Stimulated activated CD4-positive, alpha-beta T cell treated with anti-CD3 and anti-CD28 coated beads, TNF-alpha, amount 100 ng/mL, for 4 hours (primary cell): ENCODE measurements around the gene AR.
"Not testable (repeated sequence)": the region's sequence is repeated elsewhere in the genome, so short reads cannot be mapped to it uniquely, and the experiment has no call there.

Source experiments
- DNase-seq, 3 experiments: peaks; one replicate each; pipeline ENCODE4 v3.0.0-alpha.2; 2020; ENCODE audit warnings: low read depth in 3 of 3

The AR gene

DNA sequence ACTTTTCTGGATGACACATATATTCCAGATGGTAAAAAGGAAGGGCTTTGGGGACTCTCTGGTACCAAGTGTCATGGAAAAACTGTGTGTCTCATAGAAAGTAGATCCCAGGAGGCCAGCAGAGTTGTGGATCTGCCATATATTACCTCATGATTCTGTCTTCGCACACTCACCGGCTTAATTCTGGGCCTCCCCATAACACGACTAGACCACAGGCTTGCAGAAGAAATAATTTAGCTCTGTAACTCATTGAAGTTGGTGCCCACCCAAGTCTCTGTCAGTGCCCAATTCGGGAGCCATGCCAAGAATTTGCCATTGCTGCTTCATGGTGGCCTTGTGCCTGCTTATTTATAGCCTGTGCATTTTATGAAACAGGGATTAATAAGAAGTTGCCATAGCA, 104.5 kb downstream of the AR start:
- no peak for DNase-seq

DNA sequence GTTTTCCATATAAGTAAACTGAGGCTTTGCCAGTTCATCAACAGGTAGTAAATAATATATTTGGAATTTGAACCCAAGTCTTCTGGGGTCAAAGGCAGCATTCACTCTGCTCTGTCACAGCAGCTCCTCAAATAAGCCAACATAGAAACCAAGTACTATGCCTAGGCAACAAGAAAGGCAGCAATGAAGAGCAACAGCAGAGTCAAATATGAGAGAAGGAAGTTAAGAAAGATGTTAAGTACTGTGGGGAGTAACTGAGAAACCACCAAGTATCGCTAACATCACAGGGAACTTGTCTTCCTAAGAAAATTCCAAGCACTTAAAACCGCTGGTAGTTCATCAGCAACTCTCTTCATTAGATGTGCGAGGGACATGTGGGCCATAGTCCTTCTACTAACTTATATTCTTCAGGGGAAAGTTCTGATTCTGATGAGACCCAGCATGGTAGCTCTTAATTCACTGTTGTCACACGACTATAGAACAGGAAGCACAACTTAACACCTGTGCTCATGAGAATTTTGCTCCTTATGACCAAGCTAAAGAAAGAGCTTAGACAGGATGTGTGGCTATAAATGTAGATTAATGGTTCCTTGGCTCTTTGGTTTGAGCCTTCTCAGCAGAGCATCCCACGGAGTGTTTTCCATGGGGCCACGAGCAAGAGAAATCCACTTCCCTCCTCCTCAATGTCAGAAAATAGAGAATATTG, 107.8 kb downstream of the AR start:
- DNase-seq = no peak

DNA sequence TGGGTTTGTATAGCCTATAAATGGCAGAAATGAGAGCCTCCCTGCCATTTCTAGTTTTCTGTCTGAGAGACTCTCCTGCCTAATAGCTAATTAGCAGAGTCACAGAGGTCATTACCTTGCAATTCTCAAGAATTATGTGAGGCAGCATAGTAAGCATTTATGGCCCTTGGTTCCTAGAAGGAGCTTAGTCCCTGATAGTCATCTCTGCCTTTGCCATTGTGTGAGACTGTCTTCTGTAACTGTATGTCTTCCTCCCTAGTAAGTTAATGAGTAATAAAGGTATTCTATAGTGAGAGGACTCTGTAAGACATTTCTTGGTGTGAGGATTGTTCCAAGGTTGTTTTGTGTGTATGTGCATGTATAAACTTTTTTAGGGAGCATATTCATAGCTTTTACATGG, 108.7 kb downstream of the AR start:
- DNase-seq = no peak

DNA sequence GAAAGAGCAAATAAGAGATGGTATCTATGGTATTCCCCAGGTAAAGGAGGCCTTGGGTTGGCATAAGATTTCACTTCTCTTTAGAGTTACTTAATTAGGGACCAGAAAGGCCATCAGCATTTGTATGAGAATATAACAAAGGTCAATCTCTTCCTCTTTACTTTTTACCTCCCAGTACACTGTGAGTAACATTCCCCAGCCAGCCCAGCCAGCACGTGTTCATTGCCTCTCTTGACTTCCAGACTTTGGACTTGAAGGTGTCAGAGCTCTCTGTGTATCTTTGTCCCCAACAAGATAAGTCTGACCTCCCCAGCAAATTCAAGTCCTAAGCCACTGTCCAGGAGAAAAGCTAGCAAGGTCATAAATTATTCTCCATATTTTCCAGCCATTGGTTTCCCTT, 110.5 kb downstream of the AR start:
- no peak for DNase-seq

DNA sequence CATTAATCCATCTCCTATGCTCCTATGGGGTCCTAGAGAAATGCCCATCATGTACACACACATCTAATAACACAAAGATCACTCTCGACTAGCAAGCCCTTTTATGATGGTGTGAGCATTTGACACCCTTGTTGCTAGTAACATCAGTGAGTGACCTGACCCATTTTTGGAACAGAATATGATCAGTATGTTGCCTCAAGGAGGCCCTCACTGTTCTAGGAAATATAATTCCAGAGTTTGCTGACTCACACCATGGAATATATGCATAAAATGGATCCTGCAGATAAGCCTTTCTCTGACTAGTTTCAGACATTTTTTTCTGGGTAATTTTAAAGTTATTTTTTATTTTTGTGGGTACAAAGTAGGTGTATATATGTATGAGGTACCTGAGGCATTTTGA, 121.8 kb downstream of the AR start:
- no peak for DNase-seq

DNA sequence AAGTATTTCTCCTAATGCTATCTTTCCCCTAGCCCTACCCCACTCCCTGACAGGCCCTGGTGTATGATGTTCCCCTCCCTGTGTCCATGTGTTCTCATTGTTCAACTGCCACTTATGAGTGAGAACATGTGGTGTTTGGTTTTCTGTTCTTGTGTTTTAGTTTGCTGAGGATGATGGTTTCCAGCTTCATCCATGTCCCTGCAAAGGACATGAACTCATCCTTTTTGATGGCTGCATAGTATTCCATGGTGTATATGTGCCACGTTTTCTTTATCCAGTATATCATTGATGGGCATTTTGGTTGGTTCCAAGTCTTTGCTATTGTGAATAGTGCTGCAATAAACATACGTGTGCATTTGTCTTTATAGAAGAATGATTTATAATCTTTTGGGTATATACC, 126.9 kb downstream of the AR start:
- DNase-seq = not testable (repeated sequence)

DNA sequence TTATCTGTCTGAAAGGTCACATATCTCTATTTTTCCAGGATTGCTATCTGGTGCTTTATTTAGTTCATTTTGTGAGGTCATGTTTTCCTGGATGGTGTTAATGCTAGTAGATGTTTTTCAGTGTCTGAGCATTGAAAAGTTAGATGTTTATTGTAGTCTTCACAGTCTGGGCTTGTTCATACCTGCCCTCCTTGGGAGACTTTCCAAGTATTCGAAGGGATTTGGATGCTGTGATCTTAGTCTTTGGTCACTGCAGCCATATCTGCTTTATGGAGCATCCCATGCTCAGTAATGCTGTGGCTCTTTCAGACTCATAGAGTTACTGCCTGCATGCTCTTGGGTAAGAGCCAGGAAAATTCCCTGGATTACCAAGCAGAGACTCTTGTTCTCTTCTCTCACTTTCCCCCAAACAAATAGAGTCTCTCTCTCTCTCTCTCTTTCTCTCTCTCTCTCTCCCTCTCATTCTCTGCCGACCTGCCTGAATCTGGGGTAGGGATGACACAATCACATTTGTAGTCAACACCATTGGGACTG, 130.0 kb downstream of the AR start:
- no peak for DNase-seq

DNA sequence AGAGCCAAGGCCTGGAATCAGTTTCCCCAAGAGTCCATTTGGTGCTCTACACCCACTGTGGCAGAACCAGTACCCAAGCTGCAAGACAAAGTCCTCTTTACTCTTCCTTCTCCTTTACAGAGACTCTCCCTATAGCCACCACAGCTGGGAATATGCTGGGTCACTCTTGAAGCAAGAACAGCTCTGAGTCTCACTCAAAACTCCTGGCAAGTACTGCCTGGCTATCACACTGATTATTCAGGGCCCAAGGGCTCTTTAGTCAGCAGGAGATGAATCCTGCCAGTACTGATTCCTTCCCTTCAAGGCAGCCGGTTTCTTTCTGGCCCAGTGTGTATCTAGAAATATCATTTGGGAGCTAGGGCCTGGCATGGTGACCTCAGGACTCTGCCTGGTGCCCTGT, 130.9 kb downstream of the AR start:
- DNase-seq = no peak

DNA sequence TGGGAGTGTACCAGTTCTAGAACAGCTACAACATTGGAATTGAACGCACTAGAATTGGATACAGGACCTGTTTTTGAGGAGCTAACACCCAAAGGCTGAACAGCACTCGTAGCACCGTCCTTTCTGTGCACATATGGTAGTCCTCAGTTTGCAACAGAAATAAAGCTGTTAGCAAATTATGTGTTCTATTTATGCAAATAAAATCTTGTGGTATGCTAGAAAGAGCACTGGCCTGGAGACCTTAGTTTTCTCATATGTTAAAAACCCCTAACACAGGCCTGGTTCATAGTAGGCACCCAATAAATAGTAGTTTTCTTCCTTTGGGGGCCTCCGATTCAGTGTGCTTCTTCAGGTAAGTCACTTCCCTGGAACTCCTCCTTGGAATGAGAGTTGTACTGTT, 140.3 kb downstream of the AR start:
- DNase-seq = no peak

DNA sequence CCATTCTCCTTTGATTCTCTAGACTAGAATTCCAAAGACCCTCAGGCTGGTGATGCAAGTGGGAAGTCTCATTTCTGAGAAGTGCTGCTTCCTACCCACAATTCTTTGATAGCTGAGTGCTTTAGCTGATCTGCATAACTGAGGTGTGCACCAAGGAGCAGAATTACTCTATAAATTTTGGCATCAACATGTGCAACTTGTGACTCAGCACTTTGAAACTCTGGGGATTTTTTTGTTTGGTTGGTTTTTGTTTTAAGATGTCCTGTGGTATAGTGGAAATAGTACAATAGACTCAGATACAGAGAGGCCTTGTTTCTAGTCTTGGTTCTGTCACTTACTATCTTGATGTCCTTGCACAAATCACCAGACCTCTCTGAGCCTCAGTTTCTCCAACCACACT, 148.4 kb downstream of the AR start:
- no peak for DNase-seq

DNA sequence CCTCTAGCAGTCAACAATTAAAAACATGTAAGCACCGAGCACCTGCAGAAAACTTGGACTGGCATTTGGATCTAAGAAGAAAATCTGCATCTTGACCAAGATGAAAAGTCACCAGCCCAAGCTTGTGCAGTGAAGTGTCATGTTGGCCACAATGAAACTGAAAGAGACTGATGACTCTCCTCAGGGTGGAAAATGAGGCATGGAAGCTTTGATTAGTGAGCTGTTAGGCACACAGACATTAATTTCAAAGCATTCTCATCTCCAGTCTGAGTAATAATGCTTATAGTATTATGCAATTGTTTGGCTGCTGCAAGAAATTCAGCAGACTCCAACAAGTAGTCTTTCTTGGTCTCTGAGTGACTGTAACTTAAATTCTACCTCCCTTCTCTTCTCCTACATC, 150.1 kb downstream of the AR start:
- DNase-seq = no peak

DNA sequence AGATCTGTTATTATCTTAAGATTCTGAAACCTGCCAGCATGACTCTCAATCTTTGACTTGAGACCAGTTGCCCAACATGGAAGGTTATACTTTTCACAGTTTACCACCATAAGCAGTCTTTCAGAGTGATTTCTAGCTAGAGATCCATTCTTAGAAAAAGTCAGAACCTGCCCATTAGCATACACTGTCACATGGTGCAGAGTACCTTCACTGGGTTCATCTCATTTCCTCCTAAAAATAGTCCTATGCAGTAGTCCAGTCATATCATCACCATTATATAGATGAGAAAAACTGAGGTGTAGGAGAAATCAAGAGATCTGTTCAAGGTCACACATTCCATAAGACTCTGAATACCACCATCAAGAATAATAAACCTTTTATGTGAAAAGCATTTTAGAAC, 153.6 kb downstream of the AR start:
- DNase-seq = no peak

DNA sequence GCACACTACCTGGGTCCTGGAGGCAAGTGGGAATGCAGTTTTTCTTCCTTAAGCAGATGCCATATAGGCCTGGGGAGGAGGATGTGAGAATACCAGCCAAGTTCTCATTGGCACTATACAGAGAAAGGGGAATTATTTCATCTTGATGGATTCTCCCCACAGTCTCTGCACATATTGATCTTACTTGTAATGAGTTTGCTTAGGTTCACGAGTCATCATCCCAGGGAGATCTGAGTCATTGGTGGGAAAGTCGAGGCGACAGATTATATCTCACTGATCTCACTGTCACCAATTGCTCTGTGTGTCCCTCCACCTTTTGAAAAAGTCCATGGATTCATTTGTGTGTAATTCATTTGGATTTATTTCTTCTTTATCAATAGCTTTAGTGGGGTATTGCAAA, 156.8 kb downstream of the AR start:
- DNase-seq = no peak

DNA sequence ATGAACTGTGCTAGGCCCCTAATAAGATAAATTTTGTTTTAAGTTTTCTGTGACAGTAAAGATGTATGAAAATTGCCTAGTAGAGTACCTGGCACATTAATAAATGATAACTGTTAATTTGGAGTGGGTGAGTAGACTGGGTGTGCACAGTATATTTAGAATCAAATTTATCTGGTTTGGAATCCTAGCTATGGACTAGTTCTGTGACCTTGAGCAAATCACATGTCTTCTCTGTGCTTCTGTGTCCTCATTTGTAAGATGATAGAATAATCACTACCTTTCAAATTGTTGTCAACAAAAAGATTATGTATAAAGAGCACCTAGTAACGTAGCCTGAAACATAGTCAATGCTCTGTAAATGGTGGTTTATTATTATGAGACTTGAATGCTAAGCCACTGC, 170.2 kb downstream of the AR start:
- DNase-seq = no peak

DNA sequence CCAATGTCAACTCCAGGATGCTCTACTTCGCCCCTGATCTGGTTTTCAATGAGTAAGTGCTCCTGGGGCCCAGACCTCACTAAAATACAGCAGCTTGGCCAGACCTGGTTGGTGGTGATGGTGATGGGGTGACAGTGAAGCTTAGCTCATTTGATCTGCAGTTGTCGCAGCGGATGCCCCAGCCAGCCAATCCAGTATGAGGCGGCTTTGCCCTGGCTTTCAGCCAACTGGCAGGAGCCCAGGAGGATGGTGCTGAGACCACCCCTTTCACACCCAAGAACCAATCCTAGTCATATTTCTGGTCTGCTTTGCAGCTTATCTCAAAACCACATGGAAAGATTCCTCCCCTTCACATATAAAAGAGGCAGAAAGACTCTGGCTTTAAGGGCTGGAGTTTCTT, 173.8 kb downstream of the AR start:
- DNase-seq = no peak

DNA sequence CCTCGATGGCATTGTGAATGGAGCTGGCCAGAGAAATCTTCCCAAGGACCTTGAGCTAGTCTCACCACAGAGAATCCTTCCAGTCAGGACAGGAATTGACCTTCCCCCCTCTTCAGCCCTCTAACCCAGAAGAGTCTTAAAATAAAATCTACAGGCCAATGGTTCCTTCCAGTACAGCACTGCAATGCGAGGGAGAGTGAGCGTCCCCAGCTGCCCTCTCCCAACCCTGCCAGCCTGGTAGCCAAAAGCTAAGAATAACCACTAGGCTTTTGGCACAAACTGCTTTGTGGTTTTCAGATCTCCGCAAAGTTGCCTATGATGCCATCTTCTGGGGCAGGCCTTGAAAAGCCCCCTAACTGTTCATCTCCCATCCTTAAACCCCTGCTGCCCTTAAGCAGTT, 175.1 kb downstream of the AR start:
- no peak for DNase-seq

DNA sequence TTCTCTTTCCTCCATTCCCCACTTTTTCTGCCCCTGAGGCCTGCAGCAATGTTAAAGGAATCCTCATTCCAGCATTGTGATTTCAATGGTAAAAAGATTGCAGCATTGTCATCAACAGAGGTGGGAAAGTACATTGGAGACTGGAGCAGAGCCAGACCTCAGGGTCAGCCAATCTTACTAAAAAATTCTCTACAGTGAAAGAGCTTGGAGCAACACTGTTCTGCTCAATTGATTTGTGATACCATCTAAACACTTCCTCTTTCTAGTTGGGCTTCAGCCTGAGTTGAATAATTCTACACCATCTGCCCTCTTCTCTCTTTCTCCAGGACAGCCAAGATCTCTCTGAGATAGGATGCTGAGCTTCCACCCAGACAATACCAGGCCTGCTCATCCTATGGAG, 176.5 kb downstream of the AR start:
- DNase-seq = no peak

DNA sequence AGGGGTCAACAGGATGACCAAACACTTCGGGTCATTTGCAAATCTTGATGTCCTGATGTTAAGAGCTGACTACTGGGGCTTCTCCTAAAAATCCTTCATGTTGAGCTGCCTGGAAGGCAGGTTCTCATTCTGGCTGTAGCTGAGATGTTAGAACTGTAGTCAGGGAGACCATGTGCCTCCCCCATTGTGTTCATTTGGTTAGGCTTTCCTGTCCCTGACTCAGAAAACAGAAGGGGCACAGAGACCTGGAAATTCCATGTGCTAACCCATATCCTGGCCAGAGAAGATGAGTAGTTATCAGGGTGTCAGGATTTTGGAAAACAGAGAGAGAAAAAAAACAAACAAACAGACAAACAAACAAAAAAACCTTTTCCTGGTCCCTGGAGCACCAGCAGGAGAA, 177.5 kb downstream of the AR start:
- DNase-seq = no peak

DNA sequence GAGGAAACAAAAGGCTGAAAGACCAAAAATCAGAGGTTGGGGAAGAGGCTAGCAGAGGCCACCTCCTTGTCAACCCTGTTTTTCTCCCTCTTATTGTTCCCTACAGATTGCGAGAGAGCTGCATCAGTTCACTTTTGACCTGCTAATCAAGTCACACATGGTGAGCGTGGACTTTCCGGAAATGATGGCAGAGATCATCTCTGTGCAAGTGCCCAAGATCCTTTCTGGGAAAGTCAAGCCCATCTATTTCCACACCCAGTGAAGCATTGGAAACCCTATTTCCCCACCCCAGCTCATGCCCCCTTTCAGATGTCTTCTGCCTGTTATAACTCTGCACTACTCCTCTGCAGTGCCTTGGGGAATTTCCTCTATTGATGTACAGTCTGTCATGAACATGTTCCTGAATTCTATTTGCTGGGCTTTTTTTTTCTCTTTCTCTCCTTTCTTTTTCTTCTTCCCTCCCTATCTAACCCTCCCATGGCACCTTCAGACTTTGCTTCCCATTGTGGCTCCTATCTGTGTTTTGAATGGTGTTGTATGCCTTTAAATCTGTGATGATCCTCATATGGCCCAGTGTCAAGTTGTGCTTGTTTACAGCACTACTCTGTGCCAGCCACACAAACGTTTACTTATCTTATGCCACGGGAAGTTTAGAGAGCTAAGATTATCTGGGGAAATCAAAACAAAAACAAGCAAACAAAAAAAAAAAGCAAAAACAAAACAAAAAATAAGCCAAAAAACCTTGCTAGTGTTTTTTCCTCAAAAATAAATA, 179.9 kb downstream of the AR start:
- no peak for DNase-seq

DNA sequence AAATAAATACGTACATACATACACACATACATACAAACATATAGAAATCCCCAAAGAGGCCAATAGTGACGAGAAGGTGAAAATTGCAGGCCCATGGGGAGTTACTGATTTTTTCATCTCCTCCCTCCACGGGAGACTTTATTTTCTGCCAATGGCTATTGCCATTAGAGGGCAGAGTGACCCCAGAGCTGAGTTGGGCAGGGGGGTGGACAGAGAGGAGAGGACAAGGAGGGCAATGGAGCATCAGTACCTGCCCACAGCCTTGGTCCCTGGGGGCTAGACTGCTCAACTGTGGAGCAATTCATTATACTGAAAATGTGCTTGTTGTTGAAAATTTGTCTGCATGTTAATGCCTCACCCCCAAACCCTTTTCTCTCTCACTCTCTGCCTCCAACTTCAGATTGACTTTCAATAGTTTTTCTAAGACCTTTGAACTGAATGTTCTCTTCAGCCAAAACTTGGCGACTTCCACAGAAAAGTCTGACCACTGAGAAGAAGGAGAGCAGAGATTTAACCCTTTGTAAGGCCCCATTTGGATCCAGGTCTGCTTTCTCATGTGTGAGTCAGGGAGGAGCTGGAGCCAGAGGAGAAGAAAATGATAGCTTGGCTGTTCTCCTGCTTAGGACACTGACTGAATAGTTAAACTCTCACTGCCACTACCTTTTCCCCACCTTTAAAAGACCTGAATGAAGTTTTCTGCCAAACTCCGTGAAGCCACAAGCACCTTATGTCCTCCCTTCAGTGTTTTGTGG, 180.7 kb downstream of the AR start:
- DNase-seq = no peak

DNA sequence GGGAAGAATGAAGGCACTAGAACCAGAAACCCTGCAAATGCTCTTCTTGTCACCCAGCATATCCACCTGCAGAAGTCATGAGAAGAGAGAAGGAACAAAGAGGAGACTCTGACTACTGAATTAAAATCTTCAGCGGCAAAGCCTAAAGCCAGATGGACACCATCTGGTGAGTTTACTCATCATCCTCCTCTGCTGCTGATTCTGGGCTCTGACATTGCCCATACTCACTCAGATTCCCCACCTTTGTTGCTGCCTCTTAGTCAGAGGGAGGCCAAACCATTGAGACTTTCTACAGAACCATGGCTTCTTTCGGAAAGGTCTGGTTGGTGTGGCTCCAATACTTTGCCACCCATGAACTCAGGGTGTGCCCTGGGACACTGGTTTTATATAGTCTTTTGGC, 181.7 kb downstream of the AR start:
- no peak for DNase-seq

DNA sequence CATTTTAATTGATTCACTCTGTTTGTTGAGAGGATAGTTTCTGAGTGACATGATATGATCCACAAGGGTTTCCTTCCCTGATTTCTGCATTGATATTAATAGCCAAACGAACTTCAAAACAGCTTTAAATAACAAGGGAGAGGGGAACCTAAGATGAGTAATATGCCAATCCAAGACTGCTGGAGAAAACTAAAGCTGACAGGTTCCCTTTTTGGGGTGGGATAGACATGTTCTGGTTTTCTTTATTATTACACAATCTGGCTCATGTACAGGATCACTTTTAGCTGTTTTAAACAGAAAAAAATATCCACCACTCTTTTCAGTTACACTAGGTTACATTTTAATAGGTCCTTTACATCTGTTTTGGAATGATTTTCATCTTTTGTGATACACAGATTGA, 182.2 kb downstream of the AR start:
- DNase-seq = no peak

DNA sequence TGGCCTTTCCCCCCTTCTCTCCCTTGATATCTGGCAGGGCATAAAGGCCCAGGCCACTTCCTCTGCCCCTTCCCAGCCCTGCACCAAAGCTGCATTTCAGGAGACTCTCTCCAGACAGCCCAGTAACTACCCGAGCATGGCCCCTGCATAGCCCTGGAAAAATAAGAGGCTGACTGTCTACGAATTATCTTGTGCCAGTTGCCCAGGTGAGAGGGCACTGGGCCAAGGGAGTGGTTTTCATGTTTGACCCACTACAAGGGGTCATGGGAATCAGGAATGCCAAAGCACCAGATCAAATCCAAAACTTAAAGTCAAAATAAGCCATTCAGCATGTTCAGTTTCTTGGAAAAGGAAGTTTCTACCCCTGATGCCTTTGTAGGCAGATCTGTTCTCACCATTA, 183.8 kb downstream of the AR start:
- DNase-seq = no peak
